Osteoblast (primary cell): Measurements from ENCODE around the gene C11orf98. TPM values are rescaled to one million over a fixed set of nuclear protein-coding genes. Genes with fewer than 3 reads are reported as not detected.

Experiments used
- DNase-seq: peaks from one replicate; pipeline ENCODE4 v3.0.0; 2011; ENCODE audit warnings: low spot score, mixed read lengths; ENCODE audit not compliant: insufficient read length; ENCODE audit errors: missing footprints
- H2AFZ ChIP-seq: 2 replicates; pipeline ENCODE4 v1.6.0; 2011; ENCODE audit warnings: mild to moderate bottlenecking, low read length
- H3K27ac ChIP-seq: 2 replicates; pipeline ENCODE4 v1.5.1; 2011; ENCODE audit warnings: mild to moderate bottlenecking, low read depth, low read length, moderate library complexity
- H3K27me3 ChIP-seq: 2 replicates; pipeline ENCODE4 v1.6.0; 2012; ENCODE audit warnings: mild to moderate bottlenecking, control low read depth, inconsistent platforms, low read length, moderate library complexity; ENCODE audit not compliant: insufficient read depth
- H3K36me3 ChIP-seq: 2 replicates; pipeline ENCODE4 v1.5.1; 2011; ENCODE audit warnings: mild to moderate bottlenecking, low read length, control low read depth, moderate library complexity; ENCODE audit not compliant: insufficient read depth
- H3K4me1 ChIP-seq: 2 replicates; pipeline ENCODE4 v1.5.1; 2011; ENCODE audit warnings: mild to moderate bottlenecking, low read length, control low read depth, moderate library complexity; ENCODE audit not compliant: insufficient read depth
- H3K4me2 ChIP-seq: 2 replicates; pipeline ENCODE4 v1.6.0; 2011; ENCODE audit warnings: mild to moderate bottlenecking, low read length; ENCODE audit not compliant: insufficient read depth
- H3K4me3 ChIP-seq: fragments of 200-600 bp; sonication (generic); 3 replicates; pipeline ENCODE4 v1.5.1; 2012; ENCODE audit warnings: mild to moderate bottlenecking, low read length, inconsistent platforms; ENCODE audit not compliant: insufficient read depth
- H3K79me2 ChIP-seq: 2 replicates; pipeline ENCODE4 v1.6.0; 2012; ENCODE audit warnings: mild to moderate bottlenecking, low read length, control low read depth, inconsistent platforms; ENCODE audit not compliant: insufficient read depth
- H3K9me3 ChIP-seq: 2 replicates; pipeline ENCODE4 v1.5.1; 2011; ENCODE audit warnings: low read depth, low read length, control low read depth
- H4K20me1 ChIP-seq: 2 replicates; pipeline ENCODE4 v1.6.0; 2012; ENCODE audit warnings: mild to moderate bottlenecking, low read length, control low read depth; ENCODE audit not compliant: insufficient read depth
- small RNA-seq: library from RNA; depleted of rRNA; stranded (forward); fragments of <200 nt; gene quantifications from one replicate; pipeline ENCODE3, GENCODE V24; 2012
- total RNA-seq: library from RNA; depleted of rRNA; stranded (reverse); fragments of >200 nt; gene quantifications from 2 replicates; pipeline ENCODE4 v1.2.3, GENCODE V29; 2012
- TF ChIP-seq, protein P1 (sequence below): IDR thresholded peaks from 2 replicates; pipeline ENCODE4 v1.5.1; 2011; ENCODE audit warnings: mild to moderate bottlenecking, low read depth, low read length, moderate library complexity; ENCODE audit errors: extremely low read depth

Gene C11orf98
- total RNA-seq, 1 donor = 17.4 TPM

DNA sequence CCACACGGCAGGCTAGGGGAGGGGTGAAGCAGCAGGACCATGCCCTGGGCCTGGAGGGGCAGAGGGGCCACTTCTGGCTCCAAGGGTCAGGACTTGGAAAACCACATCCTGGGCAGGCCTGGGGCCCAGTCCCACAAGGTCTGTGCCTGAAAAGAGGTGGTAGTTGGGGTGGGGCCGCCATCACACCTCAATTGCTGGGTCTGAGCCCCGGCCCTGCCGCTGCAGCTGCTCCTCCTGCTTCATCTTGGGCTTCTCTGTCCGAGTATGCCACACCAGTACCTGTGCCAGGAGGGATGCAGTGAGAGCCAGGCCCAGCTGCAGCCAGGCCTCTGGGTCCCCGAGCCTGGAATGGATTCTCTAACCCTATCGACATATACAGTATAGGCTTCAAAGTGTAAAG, 49.5 kb downstream of the C11orf98 start:
- no peaks in the 10 kb centered on the region for H3K9me3 ChIP-seq
- no peak for DNase-seq
- H2AFZ ChIP-seq = no peak overlapping the region
- H3K4me3 ChIP-seq = no peak overlapping the region
- no peak overlapping the region for H3K27ac ChIP-seq
- no peaks in the 10 kb centered on the region for H3K27me3 ChIP-seq
- peaks cover 19% of the 10 kb centered on the region for H3K79me2 ChIP-seq
- no peak overlapping the region for H3K4me2 ChIP-seq
- H3K4me1 ChIP-seq = peaks cover 12% of the 10 kb centered on the region
- H4K20me1 ChIP-seq = no peaks in the 10 kb centered on the region
- TF ChIP-seq, protein P1, sequence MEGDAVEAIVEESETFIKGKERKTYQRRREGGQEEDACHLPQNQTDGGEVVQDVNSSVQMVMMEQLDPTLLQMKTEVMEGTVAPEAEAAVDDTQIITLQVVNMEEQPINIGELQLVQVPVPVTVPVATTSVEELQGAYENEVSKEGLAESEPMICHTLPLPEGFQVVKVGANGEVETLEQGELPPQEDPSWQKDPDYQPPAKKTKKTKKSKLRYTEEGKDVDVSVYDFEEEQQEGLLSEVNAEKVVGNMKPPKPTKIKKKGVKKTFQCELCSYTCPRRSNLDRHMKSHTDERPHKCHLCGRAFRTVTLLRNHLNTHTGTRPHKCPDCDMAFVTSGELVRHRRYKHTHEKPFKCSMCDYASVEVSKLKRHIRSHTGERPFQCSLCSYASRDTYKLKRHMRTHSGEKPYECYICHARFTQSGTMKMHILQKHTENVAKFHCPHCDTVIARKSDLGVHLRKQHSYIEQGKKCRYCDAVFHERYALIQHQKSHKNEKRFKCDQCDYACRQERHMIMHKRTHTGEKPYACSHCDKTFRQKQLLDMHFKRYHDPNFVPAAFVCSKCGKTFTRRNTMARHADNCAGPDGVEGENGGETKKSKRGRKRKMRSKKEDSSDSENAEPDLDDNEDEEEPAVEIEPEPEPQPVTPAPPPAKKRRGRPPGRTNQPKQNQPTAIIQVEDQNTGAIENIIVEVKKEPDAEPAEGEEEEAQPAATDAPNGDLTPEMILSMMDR = no peak
- H3K36me3 ChIP-seq = peaks cover 21% of the 10 kb centered on the region

DNA sequence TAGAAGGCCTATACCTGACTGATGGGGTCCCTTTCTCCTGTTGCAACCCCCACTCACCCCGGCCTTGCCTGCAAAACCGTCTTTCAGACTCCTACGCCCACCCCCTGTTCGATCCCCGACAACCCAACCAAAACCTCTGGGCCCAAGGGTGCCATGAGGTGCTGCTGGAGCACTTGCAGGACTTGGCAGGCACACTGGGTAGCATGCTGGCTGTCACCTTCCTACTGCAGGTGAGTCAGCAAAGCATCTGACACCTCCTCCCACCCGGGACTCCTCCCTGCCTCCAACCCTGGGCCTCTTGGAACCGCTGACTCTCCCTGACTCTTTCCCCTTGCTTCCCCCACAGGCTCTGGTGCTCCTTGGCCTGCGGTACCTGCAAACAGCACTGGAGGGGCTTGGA, 50.7 kb downstream of the C11orf98 start:
- Histone ChIP-seq H3K36me3 (peaks cover 26% of the 10 kb centered on the region), H3K4me2 (no peak overlapping the region)
- TF ChIP-seq, protein P1 = no peak

DNA sequence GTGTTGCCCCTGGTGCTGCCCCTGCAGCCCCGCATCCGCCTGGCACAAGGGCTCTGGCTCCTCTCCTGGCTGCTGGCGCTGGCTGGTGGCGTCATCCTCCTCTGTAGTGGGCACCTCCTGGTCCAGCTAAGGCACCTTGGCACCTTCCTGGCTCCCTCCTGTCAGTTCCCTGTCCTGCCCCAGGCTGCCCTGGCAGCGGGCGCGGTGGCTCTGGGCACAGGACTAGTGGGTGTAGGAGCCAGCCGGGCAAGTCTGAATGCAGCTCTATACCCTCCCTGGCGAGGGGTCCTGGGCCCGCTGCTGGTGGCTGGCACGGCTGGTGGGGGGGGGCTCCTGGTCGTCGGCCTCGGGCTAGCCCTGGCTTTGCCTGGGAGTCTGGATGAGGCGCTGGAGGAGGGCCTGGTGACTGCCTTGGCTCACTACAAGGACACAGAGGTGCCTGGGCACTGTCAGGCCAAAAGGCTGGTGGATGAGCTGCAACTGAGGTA, 51.7 kb downstream of the C11orf98 start:
- H3K9me3 ChIP-seq = no peaks in the 10 kb centered on the region
- H3K4me2 ChIP-seq = peak overlapping the region; percentile 98
- H3K27me3 ChIP-seq = no peaks in the 10 kb centered on the region
- DNase-seq = peak; percentile 85
- TF ChIP-seq, protein P1 = no peak
- peaks cover 2% of the 10 kb centered on the region for H4K20me1 ChIP-seq
- peak overlapping the region; percentile 92 for H3K4me3 ChIP-seq
- peaks cover 11% of the 10 kb centered on the region for H3K79me2 ChIP-seq
- peaks cover 11% of the 10 kb centered on the region for H3K4me1 ChIP-seq
- H3K36me3 ChIP-seq = peaks cover 29% of the 10 kb centered on the region
- H2AFZ ChIP-seq = peak overlapping the region; percentile 51
- H3K27ac ChIP-seq = peak overlapping the region; percentile 45

More for the DNA sequence above, 50.7 kb downstream of the C11orf98 start:
- peak; percentile 71 for DNase-seq
- H3K9me3 ChIP-seq = no peaks in the 10 kb centered on the region
- H3K79me2 ChIP-seq = peaks cover 15% of the 10 kb centered on the region
- H3K4me1 ChIP-seq = peaks cover 11% of the 10 kb centered on the region
- no peak overlapping the region for H2AFZ ChIP-seq
- peaks cover 2% of the 10 kb centered on the region for H4K20me1 ChIP-seq
- H3K4me3 ChIP-seq = no peak overlapping the region
- no peak overlapping the region for H3K27ac ChIP-seq
- H3K27me3 ChIP-seq = no peaks in the 10 kb centered on the region

Small RNA genes within 50 kb of the gene (small RNA-seq; reads per million reads assigned to genes)
- gene SNORA57 = not detected

Other genes starting within 250 kb of the C11orf98 start
- not detected in 2 replicates for gene SCGB1A1, start 246.2 kb downstream of the C11orf98 start, total RNA-seq
- gene AHNAK, start 118.4 kb downstream of the C11orf98 start, total RNA-seq = 646 and 720 TPM in 2 replicates
- gene EEF1G, start 91.3 kb downstream of the C11orf98 start, total RNA-seq = 1,004 and 1,049 TPM in 2 replicates
- gene TUT1, start 73.7 kb downstream of the C11orf98 start, total RNA-seq = 6.5 and 7.6 TPM in 2 replicates
- 102 and 105 TPM in 2 replicates for gene MTA2, start 63.3 kb downstream of the C11orf98 start, total RNA-seq
- gene EML3, start 52.4 kb downstream of the C11orf98 start, total RNA-seq = 26.4 and 29.5 TPM in 2 replicates
- gene ROM1, start 52.0 kb downstream of the C11orf98 start, total RNA-seq = 6.5 TPM in 2 replicates
- 27.1 and 30.8 TPM in 2 replicates for gene B3GAT3, start 43.2 kb downstream of the C11orf98 start, total RNA-seq
- 219 and 242 TPM in 2 replicates for gene GANAB, start 18.6 kb downstream of the C11orf98 start, total RNA-seq
- gene INTS5, start 11.9 kb downstream of the C11orf98 start, total RNA-seq = 19.2 and 20.6 TPM in 2 replicates
- 6.2 and 11.2 TPM in 2 replicates for gene CSKMT, start 102 bp upstream of the C11orf98 start, total RNA-seq
- 4.4 and 5.8 TPM in 2 replicates for gene UQCC3, start 6.5 kb upstream of the C11orf98 start, total RNA-seq
- gene LBHD1, start 7.1 kb upstream of the C11orf98 start, total RNA-seq = 7.6 and 8.0 TPM in 2 replicates
- gene UBXN1, start 13.9 kb upstream of the C11orf98 start, total RNA-seq = 98.1 and 107 TPM in 2 replicates
- 9.1 and 13.8 TPM in 2 replicates for gene LRRN4CL, start 24.3 kb upstream of the C11orf98 start, total RNA-seq
- gene BSCL2, start 42.2 kb upstream of the C11orf98 start, total RNA-seq = 63.6 and 67.7 TPM in 2 replicates
- gene GNG3, start 42.5 kb upstream of the C11orf98 start, total RNA-seq = not detected in 2 replicates
- gene HNRNPUL2, start 62.2 kb upstream of the C11orf98 start, total RNA-seq = 13.0 and 18.8 TPM in 2 replicates
- 34.0 and 35.9 TPM in 2 replicates for gene TTC9C, start 63.3 kb upstream of the C11orf98 start, total RNA-seq
- gene ZBTB3, start 89.0 kb upstream of the C11orf98 start, total RNA-seq = 13.0 TPM in 2 replicates
- gene POLR2G, start 96.4 kb upstream of the C11orf98 start, total RNA-seq = 48.3 and 57.9 TPM in 2 replicates
- 21.2 and 22.1 TPM in 2 replicates for gene TAF6L, start 106.2 kb upstream of the C11orf98 start, total RNA-seq
- gene TMEM179B, start 122.2 kb upstream of the C11orf98 start, total RNA-seq = 37.4 and 51.4 TPM in 2 replicates
- gene TMEM223, start 126.8 kb upstream of the C11orf98 start, total RNA-seq = 9.0 and 11.5 TPM in 2 replicates
- gene NXF1, start 140.2 kb upstream of the C11orf98 start, total RNA-seq = 25.6 and 31.1 TPM in 2 replicates
- 35.8 and 40.7 TPM in 2 replicates for gene STX5, start 166.8 kb upstream of the C11orf98 start, total RNA-seq
- gene TEX54, start 167.6 kb upstream of the C11orf98 start, total RNA-seq = not detected in 2 replicates
- 31.2 and 34.0 TPM in 2 replicates for gene WDR74, start 174.4 kb upstream of the C11orf98 start, total RNA-seq
- 217 and 259 TPM in 2 replicates for gene SLC3A2, start 215.7 kb upstream of the C11orf98 start, total RNA-seq